ENCODE data around the gene NEDD8. TPM values are rescaled to one million over a fixed set of nuclear protein-coding genes. Genes with fewer than 3 reads are reported as not detected.

NEDD8 gene
- total and polyA plus RNA-seq, 2 experiments from 2014 or later, result 138 to 326 TPM

DNA sequence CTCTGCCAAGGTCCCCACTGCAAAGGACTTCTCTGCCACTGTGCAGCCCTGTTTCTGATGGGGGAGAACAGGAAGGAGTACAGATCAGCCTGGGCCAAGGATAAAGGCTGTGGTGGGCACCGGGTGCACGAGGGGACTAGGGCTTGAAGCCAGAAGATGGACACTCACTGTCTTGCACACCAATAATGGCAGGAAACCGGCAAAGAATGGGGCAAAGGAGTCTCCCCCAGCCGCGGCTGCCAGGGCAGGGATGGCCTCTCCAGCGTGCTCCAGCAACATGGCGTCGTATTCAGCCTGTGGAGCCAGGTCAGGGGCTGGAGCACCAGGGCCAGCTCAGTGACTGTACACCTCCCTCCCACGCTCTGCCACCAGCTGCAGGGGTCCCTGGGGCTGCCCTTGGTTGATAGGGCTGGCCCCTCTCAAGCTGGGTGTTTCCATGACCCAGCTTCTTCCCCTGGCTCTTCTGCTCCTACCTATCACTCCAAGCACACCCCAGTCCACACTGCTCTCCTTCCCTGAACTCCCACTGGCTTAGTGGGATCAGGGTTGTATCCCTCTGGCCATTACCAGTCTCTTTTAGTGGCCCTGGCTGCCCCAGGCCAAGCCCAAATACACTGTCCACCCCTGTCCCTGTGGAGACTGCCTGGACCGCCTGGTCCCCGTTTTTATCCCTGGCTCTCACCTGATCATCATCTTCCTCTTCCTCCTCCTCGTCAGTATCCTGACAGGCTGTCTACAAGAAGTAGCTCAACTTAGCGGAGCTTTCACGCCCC is 49.9 kb downstream of the NEDD8 start:
- Histone ChIP-seq H3K4me2 (ENCODE audit: unreplicated experiment) (no peak overlapping the region), H3F3A (ENCODE audit: insufficient read depth) (peaks cover 22% of the 10 kb centered on the region), H3K9ac (no peak overlapping the region), H4K20me1 (ENCODE audit: insufficient read depth) (no peaks in the 10 kb centered on the region), H3K9me2 (ENCODE audit: insufficient read depth) (no peaks in the 10 kb centered on the region), H3K9me3 (ENCODE audit: low read depth) (no peaks in the 10 kb centered on the region), H3K4me3 (no peak overlapping the region), H2AFZ (no peak overlapping the region), H3K36me3 (ENCODE audit: low read depth) (peaks cover 25% of the 10 kb centered on the region; the same call in 1 of the 2 replicates), H3K4me1 (ENCODE audit: insufficient read depth) (peaks cover 10% of the 10 kb centered on the region), H3K27ac (no peak overlapping the region), H3K79me2 (ENCODE audit: insufficient read depth) (peaks cover 12% of the 10 kb centered on the region), H3K27me3 (replicated peaks; ENCODE audit: insufficient read depth) (no peaks in the 10 kb centered on the region)
- TF ChIP-seq EZH2 (IDR thresholded peaks at IDR 0.05; ENCODE audit: insufficient read depth, poor library complexity, severe bottlenecking), result no peak
- TF ChIP-seq EZH2phosphoT487 (IDR thresholded peaks at IDR 0.05; ENCODE audit: insufficient read depth, low read depth), result no peak
- in situ Hi-C loops (cut with MboI), result no loop called here
- DNase-seq, result no peak
- 91% methylated on average over 14 of the region's 14 CpGs for WGBS, 2 experiments (ENCODE audit: low coverage in 1 of 2, low lambda C conversion rate in 2 of 2, missing lambda C conversion rate in 2 of 2)

- H3K4me3 ChIP-seq, result no peak overlapping the region
- H3K9me3 ChIP-seq (ENCODE audit: low read depth), result no peaks in the 10 kb centered on the region
- no peaks in the 10 kb centered on the region for H3K27me3 ChIP-seq (replicated peaks; ENCODE audit: insufficient read depth)
- no peak for DNase-seq
- in situ Hi-C loops (cut with MboI), result no loop called here
- TF ChIP-seq EZH2phosphoT487 (IDR thresholded peaks at IDR 0.05; ENCODE audit: insufficient read depth, low read depth) (no peak), EZH2 (IDR thresholded peaks at IDR 0.05; ENCODE audit: insufficient read depth, poor library complexity, severe bottlenecking) (no peak)
- no peak overlapping the region for H3K9ac ChIP-seq
- no peaks in the 10 kb centered on the region for H3K9me2 ChIP-seq (ENCODE audit: insufficient read depth)
- H3K4me2 ChIP-seq (ENCODE audit: unreplicated experiment), result no peak overlapping the region
- no peaks in the 10 kb centered on the region for H4K20me1 ChIP-seq (ENCODE audit: insufficient read depth)
- peaks cover 22% of the 10 kb centered on the region for H3F3A ChIP-seq (ENCODE audit: insufficient read depth)
- no peak overlapping the region for H2AFZ ChIP-seq
- WGBS, 2 experiments (ENCODE audit: low coverage in 1 of 2, low lambda C conversion rate in 2 of 2, missing lambda C conversion rate in 2 of 2), result 90 to 95% methylated on average over 17 to 19 of the region's 19 CpGs
- peaks cover 9% of the 10 kb centered on the region; the same call in 1 of the 2 replicates for H3K4me1 ChIP-seq (ENCODE audit: insufficient read depth)
- H3K27ac ChIP-seq, result no peak overlapping the region
- H3K79me2 ChIP-seq (ENCODE audit: insufficient read depth), result peaks cover 4% of the 10 kb centered on the region
- H3K36me3 ChIP-seq (ENCODE audit: low read depth), result peaks cover 28% of the 10 kb centered on the region; the same call in 1 of the 2 replicates
Observed at GRCh38 chr14:24181371-24182077, 50.6 kb downstream of the NEDD8 start.

- Histone ChIP-seq H3K9me3 (ENCODE audit: low read depth) (no peaks in the 10 kb centered on the region), H3K4me1 (ENCODE audit: insufficient read depth) (peaks cover 9% of the 10 kb centered on the region; the same call in 1 of the 2 replicates), H3K4me2 (ENCODE audit: unreplicated experiment) (peak overlapping the region; percentile 21), H2AFZ (no peak overlapping the region), H3F3A (ENCODE audit: insufficient read depth) (peaks cover 22% of the 10 kb centered on the region), H3K27ac (peak overlapping the region; percentile 86), H3K79me2 (ENCODE audit: insufficient read depth) (no peaks in the 10 kb centered on the region), H3K27me3 (replicated peaks; ENCODE audit: insufficient read depth) (no peaks in the 10 kb centered on the region), H3K4me3 (no peak overlapping the region), H4K20me1 (ENCODE audit: insufficient read depth) (no peaks in the 10 kb centered on the region), H3K9ac (peak overlapping the region; percentile 68), H3K36me3 (ENCODE audit: low read depth) (peaks cover 28% of the 10 kb centered on the region; the same call in 1 of the 2 replicates), H3K9me2 (ENCODE audit: insufficient read depth) (no peaks in the 10 kb centered on the region)
- TF ChIP-seq EZH2 (IDR thresholded peaks at IDR 0.05; ENCODE audit: insufficient read depth, poor library complexity, severe bottlenecking) (no peak), EZH2phosphoT487 (IDR thresholded peaks at IDR 0.05; ENCODE audit: insufficient read depth, low read depth) (no peak)
- in situ Hi-C loops (cut with MboI), result no loop called here
- DNase-seq, result peak; percentile 92
- WGBS, 2 experiments (ENCODE audit: low coverage in 1 of 2, low lambda C conversion rate in 2 of 2, missing lambda C conversion rate in 2 of 2), result 51 to 56% methylated on average over 17 to 18 of the region's 18 CpGs
Observed at GRCh38 chr14:24179961-24180796, 52.0 kb downstream of the NEDD8 start.

Measured in GM23248 (cell line).